Effector CD4-positive, alpha-beta T cell (primary cell): ENCODE results near the gene SDHA.
"Not testable (repeated sequence)": the region's sequence is repeated elsewhere in the genome, so short reads cannot be mapped to it uniquely, and the experiment has no call there.

Experiments
- DNase-seq: peaks from one replicate; pipeline ENCODE4 v3.0.0-alpha.2; 2020

SDHA gene

DNA sequence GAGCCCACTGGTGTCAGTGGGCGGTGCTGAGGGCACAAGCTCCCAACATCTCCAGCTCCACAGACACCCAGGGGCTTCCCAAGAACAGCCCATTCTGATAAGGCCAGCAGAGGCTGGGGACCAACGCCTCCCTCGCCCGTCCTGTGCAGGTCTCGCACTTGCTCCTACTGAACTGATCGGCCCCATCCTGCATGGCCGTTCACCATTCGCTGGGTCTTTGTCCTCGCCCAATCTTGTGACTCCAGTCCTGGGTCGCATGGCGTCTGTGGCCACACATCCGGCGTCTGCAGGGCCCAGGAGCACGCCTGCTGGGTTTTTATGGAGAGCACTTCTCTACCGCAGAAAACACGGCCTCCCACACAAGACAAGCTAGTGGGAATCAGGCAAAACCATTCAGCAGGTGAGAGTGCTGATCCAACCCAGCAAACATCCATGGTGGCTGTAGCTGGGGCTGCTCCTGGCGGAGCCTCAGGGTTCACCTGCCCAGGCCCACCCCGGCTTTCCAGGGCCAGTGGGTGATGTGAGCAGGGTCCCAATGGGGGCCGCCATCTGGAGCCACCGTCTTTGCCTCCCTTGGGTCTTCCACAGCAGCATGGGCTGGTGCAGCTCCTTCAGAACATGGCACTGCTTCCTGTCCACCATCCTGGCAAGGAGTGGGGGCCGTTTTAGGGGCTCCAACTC is 19.5 kb upstream of the SDHA start:
- no peak for DNase-seq

- DNase-seq = no peak
Measured at GRCh38 chr5:199197-199949, 18.7 kb upstream of the SDHA start.

GRCh38 chr5:199950-200645 is 18.0 kb upstream of the SDHA start:
- DNase-seq = no peak

DNA sequence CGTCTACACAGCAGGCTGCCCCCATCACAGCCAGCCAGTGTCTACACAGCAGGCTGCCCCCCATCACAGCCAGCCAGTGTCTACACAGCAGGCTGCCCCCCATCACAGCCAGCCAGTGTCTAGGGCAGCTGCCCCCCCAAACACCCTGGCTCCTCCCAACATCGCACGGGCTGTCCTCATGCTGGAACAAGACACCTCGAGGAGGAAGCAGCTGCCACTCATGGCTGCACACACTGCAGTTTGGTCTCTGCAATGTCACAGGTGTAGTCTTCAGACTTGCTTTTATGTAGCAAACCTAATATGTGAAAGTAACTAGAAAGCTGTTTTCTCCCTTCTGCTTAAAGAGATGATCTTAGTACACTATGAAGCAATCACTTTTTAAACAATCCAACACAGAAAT is 17.1 kb upstream of the SDHA start:
- no peak for DNase-seq

- no peak for DNase-seq
Measured at GRCh38 chr5:201672-202071, 16.4 kb upstream of the SDHA start.

GRCh38 chr5:203246-203930 is 14.7 kb upstream of the SDHA start:
- DNase-seq = no peak

GRCh38 chr5:204001-204400 is 14.1 kb upstream of the SDHA start:
- no peak for DNase-seq

DNA sequence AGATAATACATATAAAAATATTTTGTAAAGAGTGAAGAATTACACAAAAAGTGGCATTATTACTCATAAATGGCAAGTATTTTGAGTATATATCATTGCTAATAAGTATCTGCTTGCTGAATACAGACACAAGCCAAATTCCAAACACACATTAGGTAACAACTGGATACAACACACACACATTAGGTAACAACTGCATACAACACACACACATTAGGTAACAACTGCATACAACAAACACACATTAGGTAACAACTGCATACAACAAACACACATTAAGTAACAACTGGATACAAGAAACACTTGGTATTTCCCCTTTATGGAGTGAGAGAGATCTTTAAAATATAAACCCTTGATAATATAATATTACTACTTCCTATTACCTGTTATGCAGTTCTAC is 13.7 kb upstream of the SDHA start:
- DNase-seq = no peak

DNA sequence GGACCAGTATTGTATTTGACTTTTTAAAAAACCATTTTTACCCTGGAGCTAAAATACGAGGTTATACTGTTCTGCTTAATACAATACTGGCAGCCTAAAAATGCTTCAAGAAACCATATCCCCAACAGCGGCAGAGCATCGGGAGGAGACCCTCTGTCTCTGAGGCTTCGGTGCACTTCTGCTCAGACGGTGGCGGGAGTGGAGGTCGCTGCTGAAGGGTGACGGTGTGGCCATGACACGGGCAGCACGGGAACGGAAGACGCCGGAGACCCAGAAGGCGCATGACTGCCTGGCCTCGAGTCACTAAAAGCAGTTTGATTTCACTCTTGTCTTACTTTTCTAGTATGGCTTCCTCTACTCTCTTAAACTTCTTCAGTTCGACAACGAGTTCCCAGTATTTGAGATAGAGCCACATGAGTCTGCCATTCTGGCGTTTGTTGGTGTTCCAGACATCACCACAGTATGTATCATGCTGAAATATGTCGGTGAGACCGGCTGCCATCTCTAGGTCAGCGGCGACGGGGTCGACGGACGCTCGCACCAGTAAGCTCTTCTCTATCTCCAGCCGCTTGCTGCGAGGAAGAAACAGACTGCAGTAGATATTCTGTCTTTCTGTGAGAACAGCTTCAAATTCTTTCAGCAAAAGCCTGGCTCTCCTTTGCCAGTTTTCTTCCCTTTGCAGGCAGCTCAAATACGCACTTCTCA is 13.0 kb upstream of the SDHA start:
- DNase-seq = no peak

GRCh38 chr5:206406-206805 is 11.7 kb upstream of the SDHA start:
- no peak for DNase-seq

GRCh38 chr5:206927-207536 is 11.1 kb upstream of the SDHA start:
- DNase-seq = no peak

DNA sequence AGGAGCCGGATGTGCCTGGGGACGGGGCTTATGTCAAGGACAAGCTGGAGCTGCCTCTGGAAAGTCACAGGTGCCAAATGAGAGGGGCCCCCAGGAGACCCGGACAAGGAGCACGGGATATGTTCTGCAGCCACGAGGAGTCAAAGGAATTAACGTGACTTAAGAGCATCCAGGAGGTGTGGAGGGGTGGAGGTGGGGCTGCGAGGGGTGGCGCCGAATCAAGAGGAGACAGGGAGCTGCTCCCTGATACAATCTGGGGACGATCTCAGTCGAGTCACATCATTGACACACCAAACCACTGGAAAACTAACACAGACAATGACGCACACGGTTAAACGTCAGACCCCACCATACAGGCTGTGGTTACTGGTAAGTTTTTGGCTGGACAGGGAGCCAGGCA is 10.5 kb upstream of the SDHA start:
- no peak for DNase-seq

GRCh38 chr5:208449-209114 is 9.5 kb upstream of the SDHA start:
- DNase-seq = no peak

DNA sequence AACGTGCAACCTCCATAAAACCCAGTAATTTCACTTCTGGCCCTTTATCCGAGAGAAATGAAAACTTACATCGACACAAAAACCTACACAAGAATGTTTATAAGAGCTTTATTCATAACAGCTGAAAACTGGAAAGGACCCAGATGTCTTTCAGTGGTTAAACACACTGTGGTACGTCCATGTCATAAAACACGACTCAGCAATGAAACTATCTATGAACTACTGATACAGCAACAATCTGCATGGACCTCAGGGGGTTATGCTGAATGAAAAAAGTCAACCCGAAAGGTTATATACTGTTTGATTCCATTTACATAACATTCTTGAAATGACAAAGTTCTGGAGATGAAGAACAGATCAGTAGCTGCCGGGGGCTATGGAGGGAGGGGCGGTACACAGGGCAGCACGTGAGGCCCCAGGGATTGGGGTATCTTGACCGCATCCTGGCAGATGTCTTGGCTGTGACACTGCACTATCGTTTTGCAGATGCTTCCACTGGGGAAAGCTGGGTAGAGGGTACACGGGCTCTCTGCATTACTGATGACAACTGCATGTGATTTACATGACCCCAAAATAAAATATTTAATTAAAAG is 4.2 kb upstream of the SDHA start:
- no peak for DNase-seq

GRCh38 chr5:215256-215655 is 2.9 kb upstream of the SDHA start:
- not testable (repeated sequence) for DNase-seq

DNA sequence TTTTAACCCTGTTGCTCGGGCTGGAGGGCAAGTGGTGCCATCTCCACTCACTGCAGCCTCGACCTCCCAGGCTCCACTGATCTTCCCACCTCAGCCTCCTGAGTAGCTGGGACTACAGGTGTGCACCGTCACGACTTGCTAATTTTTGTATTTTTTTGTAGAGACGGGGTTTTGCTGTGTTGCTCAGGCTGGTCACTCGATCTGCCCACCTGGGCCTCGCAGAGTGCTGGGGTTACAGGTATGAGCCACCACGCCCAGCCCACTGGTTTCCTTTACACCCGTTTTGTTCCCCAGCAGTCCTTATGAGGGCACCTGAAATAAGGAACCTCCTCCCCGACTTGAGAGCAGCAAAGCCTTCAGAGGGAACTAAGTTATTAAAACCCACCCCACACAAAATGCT is 2.0 kb upstream of the SDHA start:
- DNase-seq = not testable (repeated sequence)

DNA sequence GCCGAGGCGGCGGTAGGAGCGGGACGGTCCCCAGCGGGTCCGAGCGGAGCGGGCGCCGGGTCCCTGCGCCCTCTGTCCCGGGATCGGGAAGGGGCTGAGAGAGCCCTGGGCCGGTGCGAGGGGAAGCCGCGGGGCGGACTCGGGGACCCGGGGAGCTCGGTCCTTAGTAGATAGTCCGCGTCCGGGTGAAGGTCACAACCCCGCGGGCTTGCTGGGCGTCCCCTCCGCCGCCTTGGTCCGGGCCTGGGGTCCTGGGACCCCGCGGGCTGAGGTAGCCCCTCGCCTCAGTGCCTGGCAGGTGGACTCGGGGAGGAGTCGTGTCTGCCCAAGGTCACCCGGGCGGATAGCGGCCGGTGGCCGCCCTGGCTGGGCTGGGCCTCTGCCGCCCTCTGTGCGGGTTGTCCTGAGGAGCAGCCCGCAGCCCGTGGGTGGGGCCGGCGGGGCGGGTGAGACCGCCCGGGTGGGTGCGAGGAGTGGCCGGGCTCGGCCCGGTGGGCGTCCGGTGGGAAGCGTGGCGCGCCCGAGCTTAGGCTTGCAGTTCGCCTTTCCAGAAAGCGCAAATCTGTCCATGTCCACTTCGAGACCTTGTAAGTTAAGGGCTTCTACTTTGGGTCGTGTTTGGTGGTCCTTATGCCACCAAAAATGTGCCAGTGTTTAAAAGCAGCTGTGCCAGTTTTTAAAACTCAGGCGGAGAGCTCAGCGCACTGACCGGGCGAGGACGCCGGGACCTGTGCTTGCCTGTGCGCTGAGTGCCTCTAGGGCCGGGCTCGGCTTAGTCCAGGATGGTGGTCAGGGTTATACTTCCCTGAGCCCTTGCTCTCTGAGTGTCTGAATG is 554 bp downstream of the SDHA start:
- no peak for DNase-seq

GRCh38 chr5:219460-219863 is 1.3 kb downstream of the SDHA start:
- DNase-seq = peak; percentile 11

GRCh38 chr5:219991-220390 is 1.9 kb downstream of the SDHA start:
- no peak for DNase-seq
